Neural cell (in vitro differentiated cells): ENCODE measurements around the gene HSD17B2. TPM values are rescaled to one million over a fixed set of nuclear protein-coding genes. Genes with fewer than 3 reads are reported as not detected.

Source experiments
- H2AFZ ChIP-seq: fragments of 200-600, 300-800 bp; sonication (generic), shearing (Covaris generic); 2 replicates; pipeline ENCODE4 v1.6.0; 2014; ENCODE audit warnings: low read depth, mild to moderate bottlenecking, antibody characterized with exemption, low read length, moderate library complexity
- H3F3A ChIP-seq: fragments of 200-600 bp; shearing (Covaris generic); 2 replicates; pipeline ENCODE4 v1.6.1; 2016; ENCODE audit warnings: mild to moderate bottlenecking, moderate library complexity, mixed read lengths, antibody characterized with exemption, low read length; ENCODE audit not compliant: insufficient read depth, poor library complexity, severe bottlenecking
- H3K27ac ChIP-seq: fragments of 200-600, 300-800 bp; sonication (generic), shearing (Covaris generic); 2 replicates; pipeline ENCODE4 v1.5.1; 2014; ENCODE audit warnings: mild to moderate bottlenecking, low read length, moderate library complexity
- H3K27me3 ChIP-seq: fragments of 300-800, 200-600 bp; sonication (generic), shearing (Covaris generic); 2 replicates; pipeline ENCODE4 v1.6.0; 2014; ENCODE audit warnings: mild to moderate bottlenecking, low read depth, low read length, moderate library complexity; ENCODE audit not compliant: insufficient read depth
- H3K36me3 ChIP-seq: fragments of 300-800, 200-600 bp; sonication (generic), shearing (Covaris generic); 2 replicates; pipeline ENCODE4 v1.5.1; 2014; ENCODE audit warnings: mild to moderate bottlenecking, antibody characterized with exemption, low read length, moderate library complexity; ENCODE audit not compliant: insufficient read depth
- H3K4me2 ChIP-seq: fragments of 300-800, 200-600 bp; sonication (generic), shearing (Covaris generic); 2 replicates; pipeline ENCODE4 v1.6.0; 2014; ENCODE audit warnings: mild to moderate bottlenecking, low read length
- H3K4me3 ChIP-seq: fragments of 300-800, 200-600 bp; sonication (generic), shearing (Covaris generic); 2 replicates; pipeline ENCODE4 v1.5.1; 2014; ENCODE audit warnings: mild to moderate bottlenecking, low read length, moderate library complexity
- H3K79me2 ChIP-seq: fragments of 200-600 bp; shearing (Covaris generic); replicated peaks from 2 replicates; pipeline ENCODE4 v1.6.0; 2014; ENCODE audit warnings: mild to moderate bottlenecking, low read length, moderate library complexity; ENCODE audit not compliant: insufficient read depth
- H3K9ac ChIP-seq: fragments of 300-800, 200-600 bp; sonication (generic), shearing (Covaris generic); 2 replicates; pipeline ENCODE4 v1.6.1; 2016; ENCODE audit warnings: mild to moderate bottlenecking, low read length, mixed read lengths
- H3K9me2 ChIP-seq: fragments of 200-600 bp; shearing (Covaris generic); 2 replicates; pipeline ENCODE4 v1.6.1; 2016; ENCODE audit warnings: mild to moderate bottlenecking, low read length, mixed read lengths; ENCODE audit not compliant: insufficient read depth
- H3K9me3 ChIP-seq: fragments of 200-600, 300-800 bp; sonication (generic), shearing (Covaris generic); 2 replicates; pipeline ENCODE4 v1.6.1; 2016; ENCODE audit warnings: mild to moderate bottlenecking, mixed run types, low read length, moderate library complexity, mixed read lengths
- H4K20me1 ChIP-seq: fragments of 200-600 bp; shearing (Covaris generic); 2 replicates; pipeline ENCODE4 v1.6.1; 2016; ENCODE audit warnings: mild to moderate bottlenecking, mixed run types; ENCODE audit not compliant: insufficient read depth
- CTCF ChIP-seq: fragments of 450-650 bp; IDR thresholded peaks from 2 replicates; pipeline ENCODE4 v1.5.1; 2014; ENCODE audit warnings: antibody characterized with exemption, mild to moderate bottlenecking, moderate library complexity; ENCODE audit not compliant: poor library complexity, severe bottlenecking
- EP300 ChIP-seq: fragments of 450-650 bp; conservative IDR thresholded peaks from 2 replicates; pipeline ENCODE4 v1.6.1; 2014; ENCODE audit warnings: antibody characterized with exemption, mild to moderate bottlenecking, moderate library complexity; ENCODE audit not compliant: poor library complexity, severe bottlenecking
- EZH2 ChIP-seq: fragments of 200-600, 300-800 bp; shearing (Covaris generic), sonication (generic); IDR thresholded peaks from 2 replicates; pipeline ENCODE4 v1.6.1; 2014; ENCODE audit warnings: antibody characterized with exemption, low read length, borderline replicate concordance, mild to moderate bottlenecking; ENCODE audit not compliant: insufficient read depth, poor library complexity, severe bottlenecking
- MXI1 ChIP-seq: fragments of 450-650 bp; conservative IDR thresholded peaks from 2 replicates; pipeline ENCODE4 v1.6.1; 2014; ENCODE audit warnings: antibody characterized with exemption, mild to moderate bottlenecking; ENCODE audit not compliant: poor library complexity, severe bottlenecking
- POLR2AphosphoS5 ChIP-seq: IDR thresholded peaks from 2 replicates; pipeline ENCODE4 v1.6.1; 2012
- RAD21 ChIP-seq: fragments of 450-650 bp; conservative IDR thresholded peaks from 2 replicates; pipeline ENCODE4 v1.6.1; 2014; ENCODE audit warnings: antibody characterized with exemption, mild to moderate bottlenecking, moderate library complexity
- REST ChIP-seq: IDR thresholded peaks from 2 replicates; pipeline ENCODE4 v1.6.1; 2012; ENCODE audit warnings: borderline replicate concordance
- SMC3 ChIP-seq: fragments of 450-650 bp; conservative IDR thresholded peaks from 2 replicates; pipeline ENCODE4 v1.6.1; 2014; ENCODE audit warnings: antibody characterized with exemption, mild to moderate bottlenecking, moderate library complexity; ENCODE audit not compliant: poor library complexity
- TAF1 ChIP-seq: IDR thresholded peaks from 2 replicates; pipeline ENCODE4 v1.6.1; 2012; ENCODE audit warnings: low read depth
- polyA plus RNA-seq: library from polyadenylated mRNA; depleted of rRNA; stranded (reverse); fragments of >200 nt; gene quantifications from 2 replicates; pipeline ENCODE4 v1.2.3, GENCODE V29; 2014

The HSD17B2 gene
- polyA plus RNA-seq, 1 donor from 2014 or later = not detected

DNA sequence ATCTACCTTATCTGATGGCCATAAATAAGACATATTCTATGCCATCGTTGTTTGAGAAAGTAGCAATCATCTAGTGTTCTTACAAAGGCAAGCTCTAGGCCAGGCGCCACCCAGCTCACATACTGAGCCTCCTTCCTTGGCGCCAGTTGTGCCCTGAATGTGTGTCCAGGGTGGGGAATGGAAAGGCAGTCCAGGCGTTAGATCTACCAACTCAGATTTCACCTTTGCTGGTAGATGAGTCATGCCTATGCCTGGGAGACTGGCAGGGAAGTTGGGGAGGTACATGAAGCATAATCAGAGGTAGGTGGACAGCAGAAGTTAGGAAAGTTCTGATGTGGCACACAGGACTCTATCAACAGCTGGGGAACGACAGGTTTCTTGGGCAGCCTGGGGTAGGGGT lies 47.3 kb upstream of the HSD17B2 start:
- Histone ChIP-seq H3K27me3 (no peaks in the 10 kb centered on the region), H3K27ac (no peak overlapping the region), H3K4me2 (no peak overlapping the region), H3K79me2 (no peaks in the 10 kb centered on the region), H3K9me2 (no peaks in the 10 kb centered on the region), H3K9ac (no peak overlapping the region), H4K20me1 (no peaks in the 10 kb centered on the region), H3K9me3 (no peaks in the 10 kb centered on the region), H2AFZ (no peak overlapping the region), H3K36me3 (no peaks in the 10 kb centered on the region), H3K4me3 (no peak overlapping the region), H3F3A (no peaks in the 10 kb centered on the region)
- TF ChIP-seq CTCF (no peak), REST (no peak), RAD21 (no peak), EP300 (no peak), MXI1 (no peak), TAF1 (no peak), SMC3 (no peak), POLR2AphosphoS5 (no peak), EZH2 (no peak)

- no peak overlapping the region for H3K27ac ChIP-seq
- H3K4me3 ChIP-seq = no peak overlapping the region
- no peaks in the 10 kb centered on the region for H3K79me2 ChIP-seq
- H3K4me2 ChIP-seq = no peak overlapping the region
- no peak overlapping the region for H3K9ac ChIP-seq
- no peaks in the 10 kb centered on the region for H3K36me3 ChIP-seq
- TF ChIP-seq TAF1 (no peak), EZH2 (no peak), EP300 (no peak), POLR2AphosphoS5 (no peak), MXI1 (no peak), REST (no peak), CTCF (no peak), SMC3 (no peak), RAD21 (no peak)
- H4K20me1 ChIP-seq = no peaks in the 10 kb centered on the region
- H3K27me3 ChIP-seq = no peaks in the 10 kb centered on the region
- H3F3A ChIP-seq = no peaks in the 10 kb centered on the region
- H3K9me2 ChIP-seq = no peaks in the 10 kb centered on the region
- no peak overlapping the region for H2AFZ ChIP-seq
- H3K9me3 ChIP-seq = no peaks in the 10 kb centered on the region
These were observed 42.2 kb upstream of the HSD17B2 start for GRCh38 chr16:81992859-81993258.
